ENCODE data around the gene IRF2BP1. TPM values are rescaled to one million over a fixed set of nuclear protein-coding genes. Genes with fewer than 3 reads are reported as not detected.

Gene IRF2BP1
- total and polyA plus RNA-seq, 7 donors = 7.8 to 25.5 (median 18.0) TPM

DNA sequence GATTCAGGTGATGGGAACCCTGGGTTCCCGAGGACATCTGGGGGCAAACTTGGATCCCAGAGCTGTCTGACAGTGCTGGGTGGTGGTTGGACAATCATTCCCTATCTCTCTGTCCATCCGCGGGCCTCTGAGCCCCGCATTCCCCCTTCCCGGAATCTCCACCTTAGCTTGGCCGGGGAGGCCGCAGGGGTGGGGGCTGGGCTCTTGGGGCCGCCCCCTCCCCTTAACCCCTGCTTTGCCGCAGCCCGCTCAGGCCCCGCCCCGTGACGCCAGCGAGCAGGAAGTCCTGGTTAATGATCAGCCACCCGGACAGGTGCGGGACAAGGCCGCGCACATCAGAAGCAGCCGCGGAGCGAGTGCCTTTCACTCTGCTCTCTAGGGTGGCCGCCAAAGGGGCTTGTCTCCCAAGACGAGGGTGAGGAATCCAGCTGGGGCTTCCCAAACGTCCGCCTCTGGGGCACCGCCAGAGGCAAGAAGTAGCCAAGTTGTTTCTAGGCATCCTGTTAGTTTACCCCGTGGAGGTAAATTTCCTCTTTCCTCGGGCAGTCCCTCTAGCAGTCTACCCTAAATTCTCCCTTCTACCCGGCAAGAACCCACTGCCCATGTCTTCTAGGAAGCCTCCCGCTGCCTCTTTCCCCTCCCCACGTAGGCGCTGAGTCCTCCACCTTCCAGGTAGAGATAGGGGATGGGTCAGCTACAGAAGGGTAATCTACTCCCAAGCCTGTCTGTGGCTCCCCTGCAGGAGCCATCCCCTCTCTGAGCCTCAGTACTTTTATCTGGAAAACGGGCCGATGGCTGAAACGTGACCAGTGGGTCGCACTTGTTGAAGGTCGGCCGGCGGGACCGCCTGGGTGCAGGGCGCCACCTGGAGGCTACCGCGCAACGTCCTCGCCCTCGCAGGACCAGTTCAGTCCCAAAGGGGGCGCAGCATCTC, 3.0 kb downstream of the IRF2BP1 start:
- Histone ChIP-seq H3K9me3 (no peaks in the 10 kb centered on the region), H3K4me3 (peak overlapping the region in 3 of 4 donors; percentile 13 to 25 (median 22)), H3K36me3 (peaks cover 0 to 10% (median 10%) of the 10 kb centered on the region in 4 donors), H3K27ac (peak overlapping the region in 2 of 4 donors; percentile 24 to 27), H3K27me3 (peaks cover 0 to 4% (median 0%) of the 10 kb centered on the region in 3 donors), H3K4me1 (peaks cover 0 to 45% (median 40%) of the 10 kb centered on the region in 4 donors)
- intact Hi-C loops (cut with DNase I) = loop anchor here (1.0 to 5.0 kb wide), 3 partner anchors 19 to 459 kb away; partner anchors contain the start of genes FOXA3 and RSPH6A
- TF ChIP-seq, protein P1, sequence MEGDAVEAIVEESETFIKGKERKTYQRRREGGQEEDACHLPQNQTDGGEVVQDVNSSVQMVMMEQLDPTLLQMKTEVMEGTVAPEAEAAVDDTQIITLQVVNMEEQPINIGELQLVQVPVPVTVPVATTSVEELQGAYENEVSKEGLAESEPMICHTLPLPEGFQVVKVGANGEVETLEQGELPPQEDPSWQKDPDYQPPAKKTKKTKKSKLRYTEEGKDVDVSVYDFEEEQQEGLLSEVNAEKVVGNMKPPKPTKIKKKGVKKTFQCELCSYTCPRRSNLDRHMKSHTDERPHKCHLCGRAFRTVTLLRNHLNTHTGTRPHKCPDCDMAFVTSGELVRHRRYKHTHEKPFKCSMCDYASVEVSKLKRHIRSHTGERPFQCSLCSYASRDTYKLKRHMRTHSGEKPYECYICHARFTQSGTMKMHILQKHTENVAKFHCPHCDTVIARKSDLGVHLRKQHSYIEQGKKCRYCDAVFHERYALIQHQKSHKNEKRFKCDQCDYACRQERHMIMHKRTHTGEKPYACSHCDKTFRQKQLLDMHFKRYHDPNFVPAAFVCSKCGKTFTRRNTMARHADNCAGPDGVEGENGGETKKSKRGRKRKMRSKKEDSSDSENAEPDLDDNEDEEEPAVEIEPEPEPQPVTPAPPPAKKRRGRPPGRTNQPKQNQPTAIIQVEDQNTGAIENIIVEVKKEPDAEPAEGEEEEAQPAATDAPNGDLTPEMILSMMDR (IDR thresholded peaks at IDR 0.05) = peak; percentile 71 to 88 (median 82)
- TF ChIP-seq EP300 (IDR thresholded peaks at IDR 0.05) (no peak), POLR2A (IDR thresholded peaks at IDR 0.05) (peak in 1 of 2 donors; percentile 72)
- DNase-seq = peak; percentile 91
- WGBS, 2 donors = 7 to 20% methylated on average over 47 of the region's 47 CpGs

DNA sequence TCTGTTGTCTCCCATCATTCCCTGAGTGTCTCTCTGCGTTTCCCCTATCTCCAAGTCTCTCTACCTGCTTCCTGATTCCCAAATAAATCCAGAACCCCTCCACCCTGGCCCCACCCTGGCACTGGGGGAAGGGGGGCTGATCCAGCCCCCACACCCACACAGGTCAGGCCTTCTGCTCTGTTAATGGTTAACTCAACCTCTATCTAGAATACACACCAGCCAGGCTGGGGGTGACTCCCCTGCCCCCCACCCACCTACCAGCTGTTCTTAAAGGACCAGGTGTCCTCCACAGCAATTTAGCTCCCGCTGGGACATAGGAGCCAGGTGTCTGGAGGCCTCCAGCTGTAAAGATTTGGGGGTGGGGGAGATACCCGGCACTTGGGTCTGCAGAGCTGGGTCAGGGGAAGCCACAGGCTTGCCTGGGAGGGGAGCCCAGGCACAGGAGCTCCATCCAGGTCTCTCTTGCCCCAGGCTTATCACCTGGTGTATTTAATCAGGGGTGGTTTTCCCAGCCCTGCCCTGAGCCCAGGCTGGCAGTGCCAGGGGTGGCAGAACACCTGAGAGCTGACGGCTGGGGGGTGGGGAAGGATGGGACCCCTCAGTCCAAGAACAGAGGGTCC, 3.9 kb downstream of the IRF2BP1 start:
- Histone ChIP-seq H3K27me3 (peaks cover 0 to 11% (median 1%) of the 10 kb centered on the region in 3 donors), H3K27ac (no peak overlapping the region), H3K36me3 (peaks cover 0 to 10% (median 10%) of the 10 kb centered on the region in 4 donors), H3K4me1 (peaks cover 0 to 40% (median 37%) of the 10 kb centered on the region in 4 donors), H3K9me3 (no peaks in the 10 kb centered on the region), H3K4me3 (peak overlapping the region in 1 of 4 donors; percentile 25)
- TF ChIP-seq POLR2AphosphoS5 (IDR thresholded peaks at IDR 0.05) (no peak), EP300 (IDR thresholded peaks at IDR 0.05) (no peak), POLR2A (IDR thresholded peaks at IDR 0.05) (no peak)
- TF ChIP-seq, protein P1 (IDR thresholded peaks at IDR 0.05) = no peak
- 12 to 49% methylated on average over 4 of the region's 4 CpGs for WGBS, 2 donors
- intact Hi-C loops (cut with DNase I) = loop anchor here (5.0 kb wide), 2 partner anchors 65 to 460 kb away; partner anchors contain the start of gene RSPH6A
- DNase-seq = no peak

DNA sequence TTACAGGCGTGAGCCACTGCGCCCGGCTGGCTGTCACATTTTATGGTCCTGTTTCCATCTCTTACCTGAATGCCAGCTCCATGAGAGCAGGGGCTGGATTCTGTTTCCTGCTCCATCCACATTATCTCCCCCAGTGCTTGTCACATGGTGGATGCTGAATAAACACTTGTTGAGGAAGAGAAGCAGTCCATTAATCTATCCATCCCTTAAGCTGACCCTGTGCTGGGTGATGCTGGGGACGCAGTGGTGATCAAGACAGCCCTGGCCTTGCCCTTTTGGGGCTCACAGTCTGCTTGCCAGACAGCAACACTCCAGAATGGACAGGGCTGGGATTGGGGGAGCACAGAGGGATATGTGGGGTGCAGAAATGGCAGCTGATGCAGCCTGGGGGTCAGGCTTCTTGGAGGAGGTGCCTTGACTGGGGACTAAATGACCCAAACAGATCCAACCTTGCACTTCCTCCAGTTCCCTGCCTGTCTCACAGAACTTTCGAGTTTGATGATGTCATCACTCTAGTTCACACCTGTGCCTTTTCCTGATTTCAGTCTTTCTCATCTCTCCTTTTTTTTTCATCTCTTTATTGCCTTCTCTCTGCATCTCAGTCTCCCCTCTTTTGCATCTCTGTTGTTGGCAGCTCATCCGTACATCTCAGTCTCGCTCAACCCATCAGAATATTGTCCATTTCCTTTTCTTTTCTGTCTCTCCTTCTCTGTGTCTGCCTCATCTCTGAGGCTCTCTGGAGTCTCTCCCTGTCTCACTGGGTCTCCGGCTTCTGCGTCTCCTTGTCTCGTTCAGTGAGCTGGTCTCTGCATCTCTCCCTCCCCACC, 4.6 kb downstream of the IRF2BP1 start:
- Histone ChIP-seq H3K27me3 (peaks cover 3 to 18% (median 5%) of the 10 kb centered on the region in 3 donors), H3K36me3 (peaks cover 0 to 10% (median 10%) of the 10 kb centered on the region in 4 donors), H3K9me3 (no peaks in the 10 kb centered on the region), H3K4me3 (no peak overlapping the region), H3K27ac (no peak overlapping the region), H3K4me1 (peaks cover 0 to 46% (median 39%) of the 10 kb centered on the region in 4 donors)
- WGBS, 2 donors = 18 to 65% methylated on average over 10 of the region's 10 CpGs
- intact Hi-C loops (cut with DNase I) = loop anchor here (5.0 kb wide), 2 partner anchors 64 to 461 kb away; partner anchors contain the start of gene RSPH6A
- no peak for TF ChIP-seq EP300 (IDR thresholded peaks at IDR 0.05)
- no peak for TF ChIP-seq POLR2AphosphoS5 (IDR thresholded peaks at IDR 0.05)
- TF ChIP-seq POLR2A (IDR thresholded peaks at IDR 0.05) = no peak
- TF ChIP-seq, protein P1 (IDR thresholded peaks at IDR 0.05) = no peak
- DNase-seq = no peak

DNA sequence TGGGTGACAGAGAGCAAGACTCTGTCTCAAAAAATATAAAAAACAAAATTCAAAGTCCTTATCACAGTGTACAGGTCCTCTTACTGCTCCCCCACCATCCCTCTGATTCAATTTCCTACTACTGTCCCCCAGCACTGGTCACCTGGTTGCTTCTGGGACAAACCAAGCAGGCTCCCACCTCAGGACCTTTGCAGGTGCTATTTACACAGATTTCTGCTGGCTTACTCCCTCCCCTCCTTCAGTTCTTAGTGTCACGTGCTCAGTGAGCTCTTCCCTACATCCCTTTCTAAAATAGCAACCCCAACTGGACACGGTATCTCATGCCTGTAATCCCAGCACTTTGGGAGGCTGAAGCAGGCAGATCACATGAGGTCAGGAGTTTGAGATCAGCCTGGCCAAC, 6.0 kb downstream of the IRF2BP1 start:
- H3K4me3 ChIP-seq = no peak overlapping the region
- intact Hi-C loops (cut with DNase I) = loop anchor here (5.0 kb wide), 2 partner anchors 63 to 462 kb away; partner anchors contain the start of gene RSPH6A
- H3K36me3 ChIP-seq = peaks cover 0 to 10% (median 9%) of the 10 kb centered on the region in 4 donors
- H3K4me1 ChIP-seq = peaks cover 0 to 43% (median 34%) of the 10 kb centered on the region in 4 donors
- DNase-seq = no peak
- H3K27me3 ChIP-seq = peaks cover 3 to 19% (median 5%) of the 10 kb centered on the region in 3 donors
- no peak overlapping the region for H3K27ac ChIP-seq
- 61 to 81% methylated on average over 2 of the region's 2 CpGs for WGBS, 2 donors
- TF ChIP-seq EP300 (IDR thresholded peaks at IDR 0.05) = no peak
- TF ChIP-seq POLR2AphosphoS5 (IDR thresholded peaks at IDR 0.05) = no peak
- TF ChIP-seq, protein P1 (IDR thresholded peaks at IDR 0.05) = no peak
- no peak for TF ChIP-seq POLR2A (IDR thresholded peaks at IDR 0.05)
- H3K9me3 ChIP-seq = no peaks in the 10 kb centered on the region

Measured in sigmoid colon (tissue), 7 donors.